NT2/D1 (cell line): Measurements from ENCODE around the gene ROR2.

ENCODE experiments used
- DNase-seq: peaks from one replicate; pipeline ENCODE4 v3.0.0-alpha.2; 2011; ENCODE audit warnings: low read depth, low spot score
- H3K27me3 ChIP-seq: 2 replicates; pipeline ENCODE4 v1.6.0; 2011; ENCODE audit warnings: mild to moderate bottlenecking; ENCODE audit not compliant: insufficient read length, insufficient read depth
- H3K36me3 ChIP-seq: 2 replicates; pipeline ENCODE4 v1.6.1; 2011; ENCODE audit warnings: mild to moderate bottlenecking, low read length, mixed read lengths; ENCODE audit not compliant: insufficient read depth, insufficient read length
- H3K4me1 ChIP-seq: 2 replicates; pipeline ENCODE4 v1.5.1; 2011; ENCODE audit not compliant: insufficient read depth, insufficient read length
- H3K4me3 ChIP-seq: 2 replicates; pipeline ENCODE4 v1.5.1; 2011; ENCODE audit warnings: low read depth; ENCODE audit not compliant: insufficient read length
- H3K9ac ChIP-seq: 2 replicates; pipeline ENCODE4 v1.6.0; 2011; ENCODE audit warnings: low read depth; ENCODE audit not compliant: insufficient read length
- H3K9me3 ChIP-seq: 2 replicates; pipeline ENCODE4 v1.5.1; 2011; ENCODE audit warnings: mild to moderate bottlenecking, low read length; ENCODE audit not compliant: insufficient read depth
- SUZ12 ChIP-seq: IDR thresholded peaks from 2 replicates; pipeline ENCODE4 v1.6.1; 2011; ENCODE audit not compliant: insufficient read length, insufficient read depth; ENCODE audit errors: extremely low read depth
- YY1 ChIP-seq: IDR thresholded peaks from 2 replicates; pipeline ENCODE4 v1.6.1; 2011; ENCODE audit not compliant: insufficient read length, insufficient read depth
- ZNF274 ChIP-seq: IDR thresholded peaks from 2 replicates; pipeline ENCODE4 v1.6.1; 2011; ENCODE audit warnings: mild to moderate bottlenecking, low read depth, low read length

ROR2 gene

GRCh38 chr9:91825866-91826265, 124.2 kb downstream of the ROR2 start:
- H3K27me3 ChIP-seq: no peaks in the 10 kb centered on the region
- H3K36me3 ChIP-seq: no peaks in the 10 kb centered on the region
- TF ChIP-seq YY1: no peak
- TF ChIP-seq ZNF274: no peak
- no peak for TF ChIP-seq SUZ12
- H3K4me1 ChIP-seq: no peaks in the 10 kb centered on the region
- no peak overlapping the region for H3K9ac ChIP-seq
- no peak overlapping the region for H3K4me3 ChIP-seq
- no peak for DNase-seq
- peaks cover 13% of the 10 kb centered on the region; the same call in 1 of the 2 replicates for H3K9me3 ChIP-seq

GRCh38 chr9:91825422-91825821, 124.6 kb downstream of the ROR2 start:
- H3K9me3 ChIP-seq: peaks cover 13% of the 10 kb centered on the region; the same call in 1 of the 2 replicates
- no peak overlapping the region for H3K4me3 ChIP-seq
- no peaks in the 10 kb centered on the region for H3K27me3 ChIP-seq
- H3K36me3 ChIP-seq: no peaks in the 10 kb centered on the region
- no peak for TF ChIP-seq YY1
- no peak for TF ChIP-seq ZNF274
- no peak for TF ChIP-seq SUZ12
- H3K4me1 ChIP-seq: no peaks in the 10 kb centered on the region
- DNase-seq: no peak
- H3K9ac ChIP-seq: no peak overlapping the region

- Histone ChIP-seq H3K9me3 (peaks cover 13% of the 10 kb centered on the region; the same call in 1 of the 2 replicates), H3K9ac (no peak overlapping the region), H3K4me3 (no peak overlapping the region), H3K36me3 (no peaks in the 10 kb centered on the region), H3K27me3 (no peaks in the 10 kb centered on the region), H3K4me1 (no peaks in the 10 kb centered on the region)
- DNase-seq: no peak
- no peak for TF ChIP-seq ZNF274
- TF ChIP-seq YY1: no peak
- TF ChIP-seq SUZ12: no peak
Observed at GRCh38 chr9:91824601-91825305, 125.3 kb downstream of the ROR2 start.

GRCh38 chr9:91824151-91824550, 125.9 kb downstream of the ROR2 start:
- DNase-seq: no peak
- TF ChIP-seq ZNF274 (no peak), YY1 (no peak), SUZ12 (no peak)
- peaks cover 13% of the 10 kb centered on the region; the same call in 1 of the 2 replicates for H3K9me3 ChIP-seq
- no peaks in the 10 kb centered on the region for H3K36me3 ChIP-seq
- H3K4me3 ChIP-seq: no peak overlapping the region
- no peaks in the 10 kb centered on the region for H3K27me3 ChIP-seq
- H3K4me1 ChIP-seq: no peaks in the 10 kb centered on the region
- no peak overlapping the region for H3K9ac ChIP-seq

- Histone ChIP-seq H3K27me3 (no peaks in the 10 kb centered on the region), H3K36me3 (no peaks in the 10 kb centered on the region), H3K4me1 (peaks cover 6% of the 10 kb centered on the region), H3K9ac (no peak overlapping the region), H3K9me3 (peaks cover 13% of the 10 kb centered on the region; the same call in 1 of the 2 replicates), H3K4me3 (no peak overlapping the region)
- no peak for DNase-seq
- TF ChIP-seq YY1: no peak
- no peak for TF ChIP-seq ZNF274
Observed at GRCh38 chr9:91820949-91821880, 128.8 kb downstream of the ROR2 start.

- peaks cover 13% of the 10 kb centered on the region; the same call in 1 of the 2 replicates for H3K9me3 ChIP-seq
- no peak for TF ChIP-seq ZNF274
- TF ChIP-seq SUZ12: no peak
- DNase-seq: no peak
- H3K4me1 ChIP-seq: peaks cover 6% of the 10 kb centered on the region
- no peaks in the 10 kb centered on the region for H3K27me3 ChIP-seq
- H3K36me3 ChIP-seq: no peaks in the 10 kb centered on the region
- no peak overlapping the region for H3K4me3 ChIP-seq
- no peak overlapping the region for H3K9ac ChIP-seq
Observed at GRCh38 chr9:91820126-91820750, 129.8 kb downstream of the ROR2 start.
